Measurements from ENCODE around the gene LRRC25. TPM values are rescaled to one million over a fixed set of nuclear protein-coding genes. Genes with fewer than 3 reads are reported as not detected.
"Not testable (repeated sequence)": the region's sequence is repeated elsewhere in the genome, so short reads cannot be mapped to it uniquely, and the experiment has no call there.

LRRC25 gene
- total RNA-seq, 4 donors from 2014 or later, result 3.3 to 4.9 (median 4.1) TPM; not detected in 1

- no peak for DNase-seq
- in situ Hi-C loops (cut with MboI; ENCODE audit: low pct_ligation_motif_present in 1 of 4, low pct_unique_long_range_greater_than_20kb in 1 of 4, low sequenced_read_pairs in 3 of 4), result no loop called here
- Histone ChIP-seq H3K4me1 (peaks cover 12 to 30% (median 26%) of the 10 kb centered on the region in 4 donors), H3K36me3 (no peaks in the 10 kb centered on the region), H3K27ac (peak overlapping the region in 3 of 4 donors; percentile 8 to 33 (median 18)), H3K9me3 (no peaks in the 10 kb centered on the region), H3K4me3 (no peak overlapping the region), H3K27me3 (no peaks in the 10 kb centered on the region)
- intact Hi-C loops (cut with DNase I; ENCODE audit: low total_unique reads), result no loop called here
- WGBS, 2 donors (ENCODE audit: low coverage in 1 of 2), result 20 to 75% methylated on average over 1 to 15 of the region's 15 CpGs
- TF ChIP-seq POLR2AphosphoS5 (IDR thresholded peaks at IDR 0.05) (no peak), POLR2A (IDR thresholded peaks at IDR 0.05) (no peak), EP300 (IDR thresholded peaks at IDR 0.05; ENCODE audit: low read depth) (no peak), CTCF (IDR thresholded peaks at IDR 0.05) (no peak)
Observed at GRCh38 chr19:18368504-18369222, 28.8 kb downstream of the LRRC25 start.

- H3K4me3 ChIP-seq, result no peak overlapping the region
- intact Hi-C loops (cut with DNase I; ENCODE audit: low total_unique reads) (no loop called here), in situ Hi-C loops (cut with MboI; ENCODE audit: low pct_ligation_motif_present in 1 of 4, low pct_unique_long_range_greater_than_20kb in 1 of 4, low sequenced_read_pairs in 3 of 4) (no loop called here)
- H3K27me3 ChIP-seq, result no peaks in the 10 kb centered on the region
- WGBS, 2 donors (ENCODE audit: low coverage in 1 of 2), result 72 to 83% methylated on average over 2 of the region's 2 CpGs
- DNase-seq, result no peak
- TF ChIP-seq CTCF (IDR thresholded peaks at IDR 0.05), result no peak
- TF ChIP-seq POLR2A (IDR thresholded peaks at IDR 0.05), result no peak
- TF ChIP-seq EP300 (IDR thresholded peaks at IDR 0.05; ENCODE audit: low read depth), result no peak
- TF ChIP-seq POLR2AphosphoS5 (IDR thresholded peaks at IDR 0.05), result no peak
- H3K36me3 ChIP-seq, result peaks cover 0 to 11% (median 0%) of the 10 kb centered on the region in 4 donors
- H3K4me1 ChIP-seq, result peaks cover 9 to 29% (median 23%) of the 10 kb centered on the region in 4 donors
- no peaks in the 10 kb centered on the region for H3K9me3 ChIP-seq
- H3K27ac ChIP-seq, result peak overlapping the region; percentile 82 to 87 (median 84)
Observed at GRCh38 chr19:18366021-18366435, 31.4 kb downstream of the LRRC25 start.

GRCh38 chr19:18364826-18365528 lies 32.4 kb downstream of the LRRC25 start:
- TF ChIP-seq EP300 (IDR thresholded peaks at IDR 0.05; ENCODE audit: low read depth), result peak; percentile 61
- peak; percentile 54 to 78 (median 73) for TF ChIP-seq POLR2AphosphoS5 (IDR thresholded peaks at IDR 0.05)
- no peak for TF ChIP-seq POLR2A (IDR thresholded peaks at IDR 0.05)
- TF ChIP-seq CTCF (IDR thresholded peaks at IDR 0.05), result no peak
- H3K4me1 ChIP-seq, result peaks cover 9 to 29% (median 23%) of the 10 kb centered on the region in 4 donors
- intact Hi-C loops (cut with DNase I; ENCODE audit: low total_unique reads), result no loop called here
- DNase-seq, result peak; percentile 90
- no peak overlapping the region for H3K4me3 ChIP-seq
- peaks cover 0 to 22% (median 2%) of the 10 kb centered on the region in 4 donors for H3K36me3 ChIP-seq
- in situ Hi-C loops (cut with MboI; ENCODE audit: low pct_ligation_motif_present in 1 of 4, low pct_unique_long_range_greater_than_20kb in 1 of 4, low sequenced_read_pairs in 3 of 4), result no loop called here
- H3K9me3 ChIP-seq, result no peaks in the 10 kb centered on the region
- no peaks in the 10 kb centered on the region for H3K27me3 ChIP-seq
- H3K27ac ChIP-seq, result peak overlapping the region; percentile 82 to 87 (median 84)
- 4 to 15% methylated on average over 2 to 15 of the region's 15 CpGs for WGBS, 2 donors (ENCODE audit: low coverage in 1 of 2)

- 50% methylated on average over 11 of the region's 11 CpGs; no CpG with 5 or more reads in 1 of the 2 donors for WGBS, 2 donors (ENCODE audit: low coverage in 1 of 2)
- in situ Hi-C loops (cut with MboI; ENCODE audit: low pct_ligation_motif_present in 1 of 4, low pct_unique_long_range_greater_than_20kb in 1 of 4, low sequenced_read_pairs in 3 of 4); H3K9me3 ChIP-seq; H3K27me3 ChIP-seq; H3K4me3 ChIP-seq; DNase-seq; intact Hi-C loops (cut with DNase I; ENCODE audit: low total_unique reads): not testable (repeated sequence)
- Histone ChIP-seq H3K36me3 (peaks cover 0 to 22% (median 3%) of the 10 kb centered on the region in 4 donors), H3K27ac (peak overlapping the region; percentile 82 to 87 (median 84)), H3K4me1 (peaks cover 9 to 29% (median 23%) of the 10 kb centered on the region in 4 donors)
Observed at GRCh38 chr19:18364277-18364825, 33.1 kb downstream of the LRRC25 start.
